Measurements from ENCODE around the gene PCSK6. TPM values are rescaled to one million over a fixed set of nuclear protein-coding genes. Genes with fewer than 3 reads are reported as not detected.
A peak's percentile ranks its signal among the peaks of the same experiment; 100 is the strongest.

PCSK6 gene
- total RNA-seq, 1 donor = 0.72 TPM

- H2AFZ ChIP-seq (ENCODE audit: low read length) = peak overlapping the region; percentile 99
- H3K4me1 ChIP-seq (ENCODE audit: insufficient read depth, low read length) = peaks cover 21% of the 10 kb centered on the region
- H3K36me3 ChIP-seq (ENCODE audit: insufficient read depth, low read length) = peaks cover 6% of the 10 kb centered on the region
- H3K4me2 ChIP-seq (ENCODE audit: insufficient read depth, low read length) = peak overlapping the region; percentile 97
- H3K79me2 ChIP-seq (ENCODE audit: insufficient read depth, low read length) = peaks cover 32% of the 10 kb centered on the region
- peak; percentile 61 for DNase-seq (ENCODE audit: insufficient read length, low spot score, missing footprints)
- TF ChIP-seq, protein P1, sequence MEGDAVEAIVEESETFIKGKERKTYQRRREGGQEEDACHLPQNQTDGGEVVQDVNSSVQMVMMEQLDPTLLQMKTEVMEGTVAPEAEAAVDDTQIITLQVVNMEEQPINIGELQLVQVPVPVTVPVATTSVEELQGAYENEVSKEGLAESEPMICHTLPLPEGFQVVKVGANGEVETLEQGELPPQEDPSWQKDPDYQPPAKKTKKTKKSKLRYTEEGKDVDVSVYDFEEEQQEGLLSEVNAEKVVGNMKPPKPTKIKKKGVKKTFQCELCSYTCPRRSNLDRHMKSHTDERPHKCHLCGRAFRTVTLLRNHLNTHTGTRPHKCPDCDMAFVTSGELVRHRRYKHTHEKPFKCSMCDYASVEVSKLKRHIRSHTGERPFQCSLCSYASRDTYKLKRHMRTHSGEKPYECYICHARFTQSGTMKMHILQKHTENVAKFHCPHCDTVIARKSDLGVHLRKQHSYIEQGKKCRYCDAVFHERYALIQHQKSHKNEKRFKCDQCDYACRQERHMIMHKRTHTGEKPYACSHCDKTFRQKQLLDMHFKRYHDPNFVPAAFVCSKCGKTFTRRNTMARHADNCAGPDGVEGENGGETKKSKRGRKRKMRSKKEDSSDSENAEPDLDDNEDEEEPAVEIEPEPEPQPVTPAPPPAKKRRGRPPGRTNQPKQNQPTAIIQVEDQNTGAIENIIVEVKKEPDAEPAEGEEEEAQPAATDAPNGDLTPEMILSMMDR (IDR thresholded peaks at IDR 0.05; ENCODE audit: extremely low read depth, low read depth, low read length) = no peak
- peaks cover 15% of the 10 kb centered on the region for H4K20me1 ChIP-seq (ENCODE audit: insufficient read depth, low read length)
- no peaks in the 10 kb centered on the region for H3K27me3 ChIP-seq (ENCODE audit: insufficient read depth, low read length)
- peak overlapping the region; percentile 88 for H3K27ac ChIP-seq (ENCODE audit: low read depth, low read length)
- H3K4me3 ChIP-seq (ENCODE audit: insufficient read depth, low read length) = peak overlapping the region; percentile 97
- no peaks in the 10 kb centered on the region for H3K9me3 ChIP-seq (ENCODE audit: low read depth, low read length)
Measured at GRCh38 chr15:101296418-101297405, 192.8 kb downstream of the PCSK6 start.

GRCh38 chr15:101295607-101296161, 193.8 kb downstream of the PCSK6 start:
- Histone ChIP-seq H3K4me2 (ENCODE audit: insufficient read depth, low read length) (peak overlapping the region; percentile 97), H3K36me3 (ENCODE audit: insufficient read depth, low read length) (peaks cover 12% of the 10 kb centered on the region), H3K27me3 (ENCODE audit: insufficient read depth, low read length) (no peaks in the 10 kb centered on the region), H3K4me1 (ENCODE audit: insufficient read depth, low read length) (peaks cover 21% of the 10 kb centered on the region), H3K9me3 (ENCODE audit: low read depth, low read length) (no peaks in the 10 kb centered on the region), H3K79me2 (ENCODE audit: insufficient read depth, low read length) (peaks cover 42% of the 10 kb centered on the region), H3K27ac (ENCODE audit: low read depth, low read length) (peak overlapping the region; percentile 88), H3K4me3 (ENCODE audit: insufficient read depth, low read length) (peak overlapping the region; percentile 97), H4K20me1 (ENCODE audit: insufficient read depth, low read length) (peaks cover 19% of the 10 kb centered on the region), H2AFZ (ENCODE audit: low read length) (peak overlapping the region; percentile 99)
- TF ChIP-seq, protein P1 (IDR thresholded peaks at IDR 0.05; ENCODE audit: extremely low read depth, low read depth, low read length) = no peak
- peak; percentile 80 for DNase-seq (ENCODE audit: insufficient read length, low spot score, missing footprints)

DNA sequence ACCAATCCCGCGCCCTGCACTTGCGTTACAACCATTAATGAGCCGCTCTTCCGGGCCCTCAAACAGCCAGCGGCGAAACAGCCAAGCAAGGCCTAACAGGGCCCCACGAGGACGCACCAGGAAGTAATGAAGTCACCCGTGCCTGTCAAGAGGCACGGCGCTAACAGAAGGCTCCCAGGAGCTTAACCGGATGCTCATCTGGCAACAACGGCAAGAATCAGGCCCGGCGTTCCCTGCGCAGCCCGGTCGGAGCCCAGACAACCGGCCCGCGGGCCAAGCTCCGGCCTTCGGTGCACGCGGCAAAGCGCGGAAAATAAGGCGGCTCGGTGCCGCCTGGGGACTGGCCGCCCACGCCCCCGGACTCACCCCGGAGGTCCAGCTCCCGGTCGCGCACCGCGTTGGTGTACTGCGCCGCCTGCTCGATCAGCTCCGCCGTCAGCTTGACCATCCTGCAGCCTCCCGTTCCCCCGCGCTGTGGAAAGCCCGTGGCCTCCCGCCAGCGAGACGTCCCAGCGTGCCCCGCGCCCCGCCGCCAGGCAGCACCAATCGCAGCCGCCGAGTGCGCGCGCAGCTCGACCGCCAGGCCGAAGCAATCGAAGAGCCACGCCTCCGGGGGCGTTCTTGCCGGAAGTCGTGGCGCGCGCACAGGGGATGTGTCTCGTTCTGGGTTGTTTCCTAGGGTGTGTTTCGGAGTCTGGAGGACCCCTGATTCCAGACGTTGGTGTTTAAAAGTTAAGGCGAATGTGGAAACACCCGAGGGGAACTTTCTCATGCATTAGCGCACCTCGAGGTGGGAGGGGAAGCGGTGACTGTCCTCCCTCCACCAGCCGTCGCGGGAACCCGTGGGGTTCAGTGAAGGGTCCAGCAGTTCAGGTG, 194.5 kb downstream of the PCSK6 start, which contains the start of gene SNRPA1:
Gene SNRPA1, minus strand, starts transcription at position 518 of the 876 bp plus-strand sequence. Its CDS starts 70 bp downstream, at position 448.
- H4K20me1 ChIP-seq (ENCODE audit: insufficient read depth, low read length) = peaks cover 23% of the 10 kb centered on the region
- H2AFZ ChIP-seq (ENCODE audit: low read length) = peak within 1 kb of the TSS; percentile 99
- TF ChIP-seq, protein P1 (IDR thresholded peaks at IDR 0.05; ENCODE audit: extremely low read depth, low read depth, low read length) = no peak
- H3K4me1 ChIP-seq (ENCODE audit: insufficient read depth, low read length) = peaks cover 21% of the 10 kb centered on the region
- no peaks in the 10 kb centered on the region for H3K9me3 ChIP-seq (ENCODE audit: low read depth, low read length)
- peaks cover 18% of the 10 kb centered on the region for H3K36me3 ChIP-seq (ENCODE audit: insufficient read depth, low read length)
- no peaks in the 10 kb centered on the region for H3K27me3 ChIP-seq (ENCODE audit: insufficient read depth, low read length)
- H3K79me2 ChIP-seq (ENCODE audit: insufficient read depth, low read length) = peaks cover 50% of the 10 kb centered on the region
- H3K27ac ChIP-seq (ENCODE audit: low read depth, low read length) = peak within 1 kb of the TSS; percentile 88
- H3K4me2 ChIP-seq (ENCODE audit: insufficient read depth, low read length) = peak within 1 kb of the TSS; percentile 97
- peak; percentile 97 for DNase-seq (ENCODE audit: insufficient read length, low spot score, missing footprints)
- peak within 1 kb of the TSS; percentile 97 for H3K4me3 ChIP-seq (ENCODE audit: insufficient read depth, low read length)

Measured in osteoblast (primary cell).